ENCODE data around the gene PNMA5.

The PNMA5 gene

DNA sequence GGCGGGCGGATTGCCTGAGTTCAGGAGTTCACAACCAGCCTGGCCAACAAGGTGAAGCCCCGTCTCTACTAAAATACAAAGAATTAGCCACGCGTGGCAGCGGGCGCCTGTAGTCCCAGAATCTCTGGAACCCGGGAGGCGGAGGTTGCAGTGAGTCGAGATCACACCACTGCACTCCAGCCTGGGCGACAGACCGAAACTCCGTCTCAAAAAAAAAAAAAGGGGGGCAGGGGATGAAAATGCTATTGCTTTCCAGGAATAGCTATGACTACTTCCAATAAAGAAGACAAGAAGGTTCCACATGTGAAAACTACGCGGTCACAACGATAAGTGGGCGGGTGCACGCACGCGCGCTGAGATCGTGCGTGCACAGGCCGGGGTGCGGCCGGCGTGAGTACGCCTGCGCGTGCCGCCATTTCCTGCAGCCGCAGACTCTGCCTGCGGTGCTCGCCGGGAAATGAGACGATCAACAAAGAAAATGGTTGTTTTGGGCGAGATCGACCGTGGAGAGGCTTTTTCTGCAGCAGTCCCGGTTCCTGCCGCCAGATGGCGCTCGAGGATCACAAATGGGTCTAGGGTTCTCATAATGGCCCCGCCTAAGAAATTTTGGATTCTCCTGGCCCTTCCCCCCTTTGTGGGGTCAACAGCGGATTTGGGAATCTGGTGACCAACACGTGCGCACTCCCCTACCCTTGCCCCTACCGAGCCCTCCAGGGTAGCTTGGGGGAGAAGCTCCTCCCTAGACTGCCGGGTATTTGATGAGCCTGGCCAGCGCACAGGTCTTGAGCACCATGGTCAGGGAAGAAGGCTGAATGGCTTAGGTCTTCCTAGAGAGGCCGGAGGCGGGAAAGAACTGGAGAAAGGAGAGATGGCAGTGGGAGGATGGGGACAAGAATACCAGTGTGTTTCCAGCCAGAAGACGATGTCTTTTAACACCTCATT lies 35.1 kb downstream of the PNMA5 start:
- peak; percentile 88 for DNase-seq

- no peak for DNase-seq
Measured at GRCh38 chrX:152958047-152958446, 35.9 kb downstream of the PNMA5 start.

GRCh38 chrX:152950786-152951185 lies 43.1 kb downstream of the PNMA5 start:
- DNase-seq: no peak

DNA sequence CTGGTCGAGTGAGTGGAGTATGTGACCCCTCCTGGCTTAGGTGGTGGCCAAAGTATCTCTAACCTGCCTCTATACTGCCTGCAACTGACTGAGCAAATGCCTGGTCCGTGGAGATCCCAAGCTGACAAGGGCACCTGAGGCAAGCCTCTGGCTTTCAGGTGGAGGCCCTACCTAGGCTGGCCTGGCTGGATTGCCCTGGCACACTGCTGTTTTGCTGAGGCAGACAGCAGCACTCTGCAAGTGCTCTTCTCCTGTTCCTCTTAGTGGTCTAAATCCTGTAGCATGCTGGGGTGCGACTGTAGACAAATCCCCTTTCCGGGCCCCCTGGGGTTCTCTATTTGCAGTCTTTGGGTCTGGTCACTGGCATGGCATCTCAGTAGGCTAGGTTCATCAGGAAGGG lies 44.8 kb downstream of the PNMA5 start:
- no peak for DNase-seq

DNA sequence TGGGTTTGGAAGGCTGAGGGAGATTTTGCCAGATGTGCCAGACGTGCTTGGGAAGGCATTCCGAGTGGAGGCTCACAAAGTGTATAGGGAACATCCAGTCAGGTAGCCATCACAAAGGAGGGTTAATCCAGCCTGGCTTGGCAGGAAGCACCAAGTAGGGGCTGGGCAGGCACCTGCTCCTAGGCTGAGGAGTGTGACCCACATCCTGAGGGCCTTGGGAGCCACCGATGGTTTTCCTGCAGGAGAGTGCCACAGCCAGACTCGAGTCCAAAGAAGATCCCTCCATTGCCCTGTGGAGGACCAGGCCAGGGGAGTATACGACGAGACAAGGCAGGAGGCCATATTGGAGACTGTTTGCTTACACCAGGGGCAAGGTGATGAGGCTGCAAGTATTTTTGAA lies 47.2 kb downstream of the PNMA5 start:
- DNase-seq: no peak

GRCh38 chrX:152945021-152945979 lies 48.6 kb downstream of the PNMA5 start:
- DNase-seq: no peak

DNA sequence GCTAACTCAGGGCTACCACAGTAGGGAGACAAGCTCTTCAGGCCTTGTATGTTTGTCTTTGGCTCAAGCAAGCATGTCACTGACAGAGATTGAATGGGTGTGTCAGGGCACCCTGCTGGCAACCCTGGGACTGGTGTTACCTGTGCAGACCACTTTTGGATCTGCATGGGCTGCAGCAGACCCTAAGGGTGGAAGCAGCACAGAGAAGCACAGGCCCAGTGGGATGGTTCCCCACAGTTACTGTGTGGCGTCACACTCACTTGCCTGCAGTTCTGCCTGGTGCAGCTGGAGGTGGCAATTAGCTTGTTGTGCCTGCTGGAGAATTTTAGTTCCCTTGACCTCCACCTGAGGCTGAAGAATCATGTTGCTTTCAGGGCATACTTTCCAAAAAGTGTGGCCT lies 50.1 kb downstream of the PNMA5 start:
- no peak for DNase-seq

GRCh38 chrX:152942077-152942442 lies 51.9 kb downstream of the PNMA5 start:
- DNase-seq: no peak

DNA sequence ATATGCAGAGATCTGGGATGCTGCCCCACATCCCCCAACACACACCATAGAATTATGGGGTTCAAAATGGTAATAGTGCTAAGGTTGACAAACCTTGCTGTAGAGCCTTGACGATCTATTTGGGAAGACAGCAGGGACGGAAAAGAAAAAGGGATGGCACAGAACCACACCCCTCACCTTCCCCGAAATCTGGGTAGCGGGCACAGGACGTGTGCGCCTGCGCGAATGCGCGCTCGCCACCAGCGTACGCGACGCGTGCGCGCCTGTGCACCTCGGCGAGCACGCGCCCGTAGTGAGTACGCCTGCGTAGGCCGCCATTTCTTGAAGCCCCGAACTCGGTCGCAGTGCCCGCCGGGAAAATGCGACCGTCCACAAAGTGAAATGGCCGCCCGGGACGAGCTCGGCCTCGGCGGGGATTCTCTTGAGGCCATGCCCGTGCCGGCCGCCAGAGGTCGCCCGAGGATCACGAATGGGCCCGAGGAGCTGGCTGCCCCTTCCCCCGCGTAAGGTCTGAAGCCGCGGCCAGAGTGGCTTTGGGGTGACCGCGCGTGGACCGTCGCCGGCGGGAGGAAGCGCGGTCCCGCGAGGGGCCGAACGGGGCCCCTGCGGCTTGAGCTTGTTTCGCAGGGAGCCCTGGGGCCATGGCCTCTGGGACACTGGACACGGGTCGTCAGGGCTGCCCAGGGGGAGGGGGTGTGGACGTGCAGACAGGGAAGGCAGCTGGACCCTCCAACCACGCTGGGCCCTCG lies 52.4 kb downstream of the PNMA5 start:
- peak; percentile 90 for DNase-seq

All from NCI-H1694 treated with DMSO at 0.1 percent for 48 hours (cell line).